Chondrocyte (in vitro differentiated cells): Measurements from ENCODE around the gene SLC1A3. TPM values are rescaled to one million over a fixed set of nuclear protein-coding genes. Genes with fewer than 3 reads are reported as not detected.

Experiments used
- DNase-seq: peaks from one replicate; pipeline ENCODE4 v3.0.0; 2021; ENCODE audit warnings: mixed read lengths, low spot score
- H3K27ac Mint-ChIP-seq: one replicate; pipeline ENCODE4 v1.8.0; 2021; ENCODE audit warnings: mild to moderate bottlenecking, moderate library complexity, mixed read lengths; ENCODE audit not compliant: unreplicated experiment
- H3K27me3 Mint-ChIP-seq: 2 replicates; pipeline ENCODE4 v1.8.0; 2021; ENCODE audit warnings: low read depth, mixed read lengths
- H3K36me3 Mint-ChIP-seq: 2 replicates; pipeline ENCODE4 v1.8.0; 2021; ENCODE audit warnings: low read depth, mixed read lengths
- H3K4me1 Mint-ChIP-seq: 2 replicates; pipeline ENCODE4 v1.8.0; 2021; ENCODE audit warnings: low read depth, mild to moderate bottlenecking, mixed read lengths
- H3K4me3 Mint-ChIP-seq: one replicate; pipeline ENCODE4 v1.8.0; 2021; ENCODE audit warnings: mild to moderate bottlenecking, moderate library complexity, mixed read lengths; ENCODE audit not compliant: unreplicated experiment
- H3K9me3 Mint-ChIP-seq: 2 replicates; pipeline ENCODE4 v1.8.0; 2021; ENCODE audit warnings: low read depth, mixed read lengths
- CTCF ChIP-seq: fragments of 200-600 bp; sonication (generic); IDR thresholded peaks from 2 replicates; pipeline ENCODE4 v1.5.0; 2021; ENCODE audit warnings: antibody characterized with exemption, mild to moderate bottlenecking, moderate library complexity
- total RNA-seq: library from RNA; stranded (reverse); gene quantifications from 3 replicates; pipeline ENCODE4 v1.2.1, GENCODE V29; 2021

The SLC1A3 gene
- total RNA-seq, 1 donor from 2014 or later, result 1.8 TPM

- no peak overlapping the region for H3K27ac Mint-ChIP-seq
- no peaks in the 10 kb centered on the region for H3K36me3 Mint-ChIP-seq
- no peaks in the 10 kb centered on the region for H3K9me3 Mint-ChIP-seq
- peak overlapping the region; percentile 23 for H3K4me3 Mint-ChIP-seq
- H3K27me3 Mint-ChIP-seq, result peaks cover 2% of the 10 kb centered on the region
- no peak for TF ChIP-seq CTCF
- peaks cover 39% of the 10 kb centered on the region for H3K4me1 Mint-ChIP-seq
- DNase-seq, result no peak
These were observed 1.7 kb downstream of the SLC1A3 start for GRCh38 chr5:36607838-36608783.

DNA sequence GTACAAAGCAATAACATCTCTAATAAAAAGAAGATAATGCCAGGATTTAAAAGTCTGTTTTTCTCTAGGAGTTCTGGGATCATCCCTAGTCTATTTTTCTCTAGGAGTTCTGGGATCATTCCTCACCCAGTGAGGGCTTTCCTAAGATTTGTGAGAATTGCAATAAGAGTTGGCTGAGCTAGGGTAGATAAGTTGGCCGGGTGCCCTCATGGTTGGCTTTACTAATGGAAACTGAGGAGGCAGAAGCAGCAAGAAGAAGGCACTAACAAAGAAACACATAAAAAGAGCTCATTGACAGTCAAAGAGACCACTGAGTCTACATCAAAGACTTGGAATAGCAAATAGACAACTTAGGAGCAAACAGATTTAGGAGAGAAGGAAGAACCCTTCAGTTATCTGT is 4.2 kb downstream of the SLC1A3 start:
- no peak for TF ChIP-seq CTCF
- Mint-ChIP-seq H3K27me3 (no peaks in the 10 kb centered on the region), H3K4me3 (no peak overlapping the region), H3K27ac (no peak overlapping the region), H3K36me3 (no peaks in the 10 kb centered on the region), H3K4me1 (peaks cover 38% of the 10 kb centered on the region), H3K9me3 (no peaks in the 10 kb centered on the region)
- no peak for DNase-seq

DNA sequence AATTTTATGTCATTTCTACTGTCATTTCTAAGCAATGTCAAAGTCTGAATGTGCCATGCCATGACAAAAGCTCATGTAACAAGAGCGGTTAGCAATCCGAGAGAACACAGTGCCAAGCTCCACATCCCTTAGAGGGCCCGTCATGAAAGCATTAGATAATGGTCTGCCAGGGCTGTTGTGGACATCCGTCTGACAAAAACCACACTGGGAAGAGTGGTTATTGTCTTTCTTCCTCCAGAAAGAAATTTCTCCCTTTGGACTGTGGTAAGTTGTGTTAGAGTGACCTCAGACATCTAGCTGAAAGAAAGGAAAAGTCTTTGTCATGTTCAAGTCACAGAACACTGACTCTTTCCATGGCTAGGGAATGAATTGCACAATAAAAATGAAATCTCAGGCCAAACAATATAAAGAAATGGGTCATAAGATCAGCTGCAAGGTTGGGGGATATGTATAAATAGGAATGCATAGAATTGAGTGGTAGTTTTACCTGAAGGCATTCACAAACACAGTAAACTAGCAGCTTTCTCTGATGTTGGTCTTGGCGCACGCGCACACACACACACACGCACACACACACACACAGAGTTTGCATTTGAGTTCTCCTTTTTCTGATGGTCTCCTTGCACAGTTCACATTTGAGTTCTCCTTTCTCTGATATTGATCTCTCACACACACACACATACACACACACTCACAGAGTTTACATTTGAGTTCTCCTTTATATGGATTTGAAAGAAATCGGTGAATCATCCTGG is 5.3 kb downstream of the SLC1A3 start:
- Mint-ChIP-seq H3K27me3 (no peaks in the 10 kb centered on the region), H3K4me1 (peaks cover 27% of the 10 kb centered on the region), H3K36me3 (peaks cover 2% of the 10 kb centered on the region), H3K4me3 (no peak overlapping the region), H3K27ac (no peak overlapping the region), H3K9me3 (no peaks in the 10 kb centered on the region)
- TF ChIP-seq CTCF, result no peak
- DNase-seq, result no peak

DNA sequence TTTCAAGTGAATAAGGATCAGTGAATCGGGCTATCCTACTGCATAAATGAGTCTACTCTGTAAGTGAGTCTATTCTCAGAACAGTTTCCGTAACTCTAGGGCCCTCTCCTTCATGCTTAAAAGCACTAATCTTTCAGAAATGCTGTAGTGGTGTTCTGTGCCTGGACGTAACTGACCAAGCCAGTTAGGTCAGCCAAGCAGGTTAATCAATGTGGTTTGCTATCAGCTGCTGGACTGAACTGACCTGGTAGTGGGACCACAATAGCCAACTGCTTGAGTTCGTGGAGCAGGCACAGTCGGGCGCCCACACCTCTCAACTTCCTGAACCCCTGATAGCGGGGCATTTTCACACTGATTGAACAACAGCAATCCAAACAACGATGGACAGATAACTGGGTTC is 6.8 kb downstream of the SLC1A3 start:
- Mint-ChIP-seq H3K27ac (no peak overlapping the region), H3K27me3 (no peaks in the 10 kb centered on the region), H3K9me3 (no peaks in the 10 kb centered on the region), H3K36me3 (peaks cover 2% of the 10 kb centered on the region), H3K4me1 (peaks cover 13% of the 10 kb centered on the region), H3K4me3 (no peak overlapping the region)
- DNase-seq, result no peak
- TF ChIP-seq CTCF, result no peak
